Ishikawa (cell line): ENCODE data around the gene TEX47.

ENCODE experiments used
- CEBPB ChIP-seq: IDR thresholded peaks from 2 replicates; pipeline ENCODE4 v1.6.1; 2012
- CREB1 ChIP-seq: IDR thresholded peaks from 2 replicates; pipeline ENCODE4 v1.6.1; 2012; ENCODE audit warnings: low read depth
- EGR1 ChIP-seq: IDR thresholded peaks from 2 replicates; pipeline ENCODE4 v1.6.1; 2012
- EP300 ChIP-seq: IDR thresholded peaks from 2 replicates; pipeline ENCODE4 v1.6.1; 2012; ENCODE audit warnings: borderline replicate concordance
- FOXM1 ChIP-seq: IDR thresholded peaks from 2 replicates; pipeline ENCODE4 v1.6.1; 2012; ENCODE audit warnings: low read depth, borderline replicate concordance
- RAD21 ChIP-seq: IDR thresholded peaks from 2 replicates; pipeline ENCODE4 v1.6.1; 2012; ENCODE audit warnings: low read depth
- REST ChIP-seq: IDR thresholded peaks from 2 replicates; pipeline ENCODE4 v1.6.1; 2012; ENCODE audit warnings: low read depth, mild to moderate bottlenecking
- TAF1 ChIP-seq: IDR thresholded peaks from 2 replicates; pipeline ENCODE4 v1.6.1; 2012; ENCODE audit warnings: low read depth, mild to moderate bottlenecking
- TCF12 ChIP-seq: IDR thresholded peaks from 2 replicates; pipeline ENCODE4 v1.6.1; 2012; ENCODE audit warnings: low read depth
- YY1 ChIP-seq: IDR thresholded peaks from 2 replicates; pipeline ENCODE4 v1.6.1; 2012; ENCODE audit warnings: low read depth
- TF ChIP-seq, protein P1 (sequence below): IDR thresholded peaks from 2 replicates; pipeline ENCODE4 v1.6.1; 2012

DNA sequence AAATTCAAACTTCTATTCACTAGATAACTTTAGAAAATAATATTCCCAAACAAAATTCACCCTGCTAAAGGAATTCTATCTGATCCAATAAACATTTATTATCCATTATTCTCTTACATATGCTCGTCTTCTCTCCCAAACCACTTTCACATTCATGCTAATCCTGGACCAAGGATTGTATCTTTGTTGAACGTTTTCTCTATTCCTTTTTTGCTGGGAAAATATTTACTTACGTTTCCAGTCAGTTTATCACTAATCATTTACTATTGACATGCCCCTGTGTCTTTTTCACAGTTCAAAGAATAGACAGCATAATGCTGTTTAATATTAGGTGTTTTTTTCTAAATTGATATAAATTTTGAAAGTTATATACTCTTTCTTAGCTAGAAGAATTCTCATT lies 3.2 kb downstream of the TEX47 start:
- TF ChIP-seq REST (no peak), YY1 (no peak), TCF12 (no peak), TAF1 (no peak), EP300 (no peak), EGR1 (no peak), RAD21 (no peak), FOXM1 (no peak), CEBPB (no peak), CREB1 (no peak)
- TF ChIP-seq, protein P1, sequence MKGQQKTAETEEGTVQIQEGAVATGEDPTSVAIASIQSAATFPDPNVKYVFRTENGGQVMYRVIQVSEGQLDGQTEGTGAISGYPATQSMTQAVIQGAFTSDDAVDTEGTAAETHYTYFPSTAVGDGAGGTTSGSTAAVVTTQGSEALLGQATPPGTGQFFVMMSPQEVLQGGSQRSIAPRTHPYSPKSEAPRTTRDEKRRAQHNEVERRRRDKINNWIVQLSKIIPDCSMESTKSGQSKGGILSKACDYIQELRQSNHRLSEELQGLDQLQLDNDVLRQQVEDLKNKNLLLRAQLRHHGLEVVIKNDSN: no peak
